ENCODE results near the gene HAND2.

Gene HAND2

GRCh38 chr4:173529477-173530325 is at the start of gene HAND2:
Gene HAND2, minus strand, starts transcription at chr4:173530229. Its CDS starts 940 bp downstream, at chr4:173529289.
- TF ChIP-seq MAX (IDR thresholded peaks at IDR 0.05) (peak; percentile 57), TEAD4 (IDR thresholded peaks at IDR 0.05) (no peak), CEBPB (IDR thresholded peaks at IDR 0.05) (no peak)
- TF ChIP-seq, protein P1, sequence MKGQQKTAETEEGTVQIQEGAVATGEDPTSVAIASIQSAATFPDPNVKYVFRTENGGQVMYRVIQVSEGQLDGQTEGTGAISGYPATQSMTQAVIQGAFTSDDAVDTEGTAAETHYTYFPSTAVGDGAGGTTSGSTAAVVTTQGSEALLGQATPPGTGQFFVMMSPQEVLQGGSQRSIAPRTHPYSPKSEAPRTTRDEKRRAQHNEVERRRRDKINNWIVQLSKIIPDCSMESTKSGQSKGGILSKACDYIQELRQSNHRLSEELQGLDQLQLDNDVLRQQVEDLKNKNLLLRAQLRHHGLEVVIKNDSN (IDR thresholded peaks at IDR 0.05), result no peak

- no peak for TF ChIP-seq MAX (IDR thresholded peaks at IDR 0.05)
- no peak for TF ChIP-seq NFIC (IDR thresholded peaks at IDR 0.05)
- no peak for TF ChIP-seq RAD21 (IDR thresholded peaks at IDR 0.05; ENCODE audit: low read depth)
- TF ChIP-seq, protein P1 (IDR thresholded peaks at IDR 0.05), result no peak
- no peak for TF ChIP-seq TEAD4 (IDR thresholded peaks at IDR 0.05)
- no peak for TF ChIP-seq CREB1 (IDR thresholded peaks at IDR 0.05; ENCODE audit: low read depth)
- TF ChIP-seq TCF12 (IDR thresholded peaks at IDR 0.05; ENCODE audit: low read depth), result no peak
- no peak for TF ChIP-seq EP300 (IDR thresholded peaks at IDR 0.05; ENCODE audit: borderline replicate concordance)
- TF ChIP-seq TAF1 (IDR thresholded peaks at IDR 0.05; ENCODE audit: low read depth), result no peak
- TF ChIP-seq FOXM1 (IDR thresholded peaks at IDR 0.05; ENCODE audit: borderline replicate concordance, low read depth), result no peak
- TF ChIP-seq EGR1 (IDR thresholded peaks at IDR 0.05), result no peak
- no peak for TF ChIP-seq YY1 (IDR thresholded peaks at IDR 0.05; ENCODE audit: low read depth)
- TF ChIP-seq, protein P2, sequence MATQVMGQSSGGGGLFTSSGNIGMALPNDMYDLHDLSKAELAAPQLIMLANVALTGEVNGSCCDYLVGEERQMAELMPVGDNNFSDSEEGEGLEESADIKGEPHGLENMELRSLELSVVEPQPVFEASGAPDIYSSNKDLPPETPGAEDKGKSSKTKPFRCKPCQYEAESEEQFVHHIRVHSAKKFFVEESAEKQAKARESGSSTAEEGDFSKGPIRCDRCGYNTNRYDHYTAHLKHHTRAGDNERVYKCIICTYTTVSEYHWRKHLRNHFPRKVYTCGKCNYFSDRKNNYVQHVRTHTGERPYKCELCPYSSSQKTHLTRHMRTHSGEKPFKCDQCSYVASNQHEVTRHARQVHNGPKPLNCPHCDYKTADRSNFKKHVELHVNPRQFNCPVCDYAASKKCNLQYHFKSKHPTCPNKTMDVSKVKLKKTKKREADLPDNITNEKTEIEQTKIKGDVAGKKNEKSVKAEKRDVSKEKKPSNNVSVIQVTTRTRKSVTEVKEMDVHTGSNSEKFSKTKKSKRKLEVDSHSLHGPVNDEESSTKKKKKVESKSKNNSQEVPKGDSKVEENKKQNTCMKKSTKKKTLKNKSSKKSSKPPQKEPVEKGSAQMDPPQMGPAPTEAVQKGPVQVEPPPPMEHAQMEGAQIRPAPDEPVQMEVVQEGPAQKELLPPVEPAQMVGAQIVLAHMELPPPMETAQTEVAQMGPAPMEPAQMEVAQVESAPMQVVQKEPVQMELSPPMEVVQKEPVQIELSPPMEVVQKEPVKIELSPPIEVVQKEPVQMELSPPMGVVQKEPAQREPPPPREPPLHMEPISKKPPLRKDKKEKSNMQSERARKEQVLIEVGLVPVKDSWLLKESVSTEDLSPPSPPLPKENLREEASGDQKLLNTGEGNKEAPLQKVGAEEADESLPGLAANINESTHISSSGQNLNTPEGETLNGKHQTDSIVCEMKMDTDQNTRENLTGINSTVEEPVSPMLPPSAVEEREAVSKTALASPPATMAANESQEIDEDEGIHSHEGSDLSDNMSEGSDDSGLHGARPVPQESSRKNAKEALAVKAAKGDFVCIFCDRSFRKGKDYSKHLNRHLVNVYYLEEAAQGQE (IDR thresholded peaks at IDR 0.05; ENCODE audit: low read depth), result no peak
Observed at GRCh38 chr4:173578956-173579355, 48.9 kb upstream of the HAND2 start.

- TF ChIP-seq TEAD4 (IDR thresholded peaks at IDR 0.05) (no peak), CREB1 (IDR thresholded peaks at IDR 0.05; ENCODE audit: low read depth) (no peak), ZBTB7A (IDR thresholded peaks at IDR 0.05; ENCODE audit: low read depth) (no peak), RAD21 (IDR thresholded peaks at IDR 0.05; ENCODE audit: low read depth) (no peak), EGR1 (IDR thresholded peaks at IDR 0.05) (no peak), EP300 (IDR thresholded peaks at IDR 0.05; ENCODE audit: borderline replicate concordance) (no peak), TCF12 (IDR thresholded peaks at IDR 0.05; ENCODE audit: low read depth) (no peak), TAF1 (IDR thresholded peaks at IDR 0.05; ENCODE audit: low read depth) (no peak), FOXM1 (IDR thresholded peaks at IDR 0.05; ENCODE audit: borderline replicate concordance, low read depth) (no peak)
- TF ChIP-seq, protein P1 (IDR thresholded peaks at IDR 0.05), result no peak
Observed at GRCh38 chr4:173577963-173578362, 47.9 kb upstream of the HAND2 start.

DNA sequence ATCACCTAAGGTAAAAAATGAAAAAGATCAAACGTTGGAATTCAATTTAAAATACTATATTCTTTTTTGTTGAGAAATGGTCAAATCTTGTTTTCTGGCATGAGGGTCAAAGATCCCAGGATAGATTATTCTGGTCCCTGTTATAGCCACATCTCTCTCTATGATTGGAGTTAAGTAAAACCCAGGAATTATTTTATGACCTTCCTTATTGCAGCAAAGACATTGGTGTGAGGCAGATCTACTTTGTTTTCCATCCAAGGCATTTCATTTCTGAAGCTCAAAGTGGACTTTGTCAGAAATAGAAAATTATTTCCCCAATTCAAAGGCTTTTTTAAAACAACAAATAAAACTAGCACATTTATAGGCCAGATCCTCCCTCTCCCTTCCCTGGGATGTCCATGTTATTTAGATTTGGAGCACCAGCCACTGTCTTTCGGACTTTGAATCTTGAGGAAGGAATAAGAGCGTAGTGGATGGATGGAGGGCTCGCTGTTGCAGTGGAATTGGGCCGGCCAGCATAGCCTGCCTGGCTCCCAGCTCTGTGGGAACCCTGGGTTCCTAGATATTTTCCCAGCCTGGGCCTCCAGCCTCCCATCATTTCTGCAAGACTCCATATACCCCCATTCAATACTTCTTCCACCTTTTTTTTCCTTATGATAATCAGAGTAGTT is 45.6 kb upstream of the HAND2 start:
- TF ChIP-seq CREB1 (IDR thresholded peaks at IDR 0.05; ENCODE audit: low read depth) (no peak), NFIC (IDR thresholded peaks at IDR 0.05) (no peak), YY1 (IDR thresholded peaks at IDR 0.05; ENCODE audit: low read depth) (no peak), EGR1 (IDR thresholded peaks at IDR 0.05) (no peak), RAD21 (IDR thresholded peaks at IDR 0.05; ENCODE audit: low read depth) (no peak), CEBPB (IDR thresholded peaks at IDR 0.05) (no peak), FOXM1 (IDR thresholded peaks at IDR 0.05; ENCODE audit: borderline replicate concordance, low read depth) (no peak)
- TF ChIP-seq, protein P1 (IDR thresholded peaks at IDR 0.05), result no peak

GRCh38 chr4:173573725-173574124 is 43.7 kb upstream of the HAND2 start:
- TF ChIP-seq CEBPB (IDR thresholded peaks at IDR 0.05) (no peak), MAX (IDR thresholded peaks at IDR 0.05) (no peak), TAF1 (IDR thresholded peaks at IDR 0.05; ENCODE audit: low read depth) (no peak), TEAD4 (IDR thresholded peaks at IDR 0.05) (no peak), CREB1 (IDR thresholded peaks at IDR 0.05; ENCODE audit: low read depth) (no peak), ZBTB7A (IDR thresholded peaks at IDR 0.05; ENCODE audit: low read depth) (no peak), YY1 (IDR thresholded peaks at IDR 0.05; ENCODE audit: low read depth) (no peak), RAD21 (IDR thresholded peaks at IDR 0.05; ENCODE audit: low read depth) (no peak), TCF12 (IDR thresholded peaks at IDR 0.05; ENCODE audit: low read depth) (no peak), NFIC (IDR thresholded peaks at IDR 0.05) (no peak), EP300 (IDR thresholded peaks at IDR 0.05; ENCODE audit: borderline replicate concordance) (no peak), EGR1 (IDR thresholded peaks at IDR 0.05) (no peak), FOXM1 (IDR thresholded peaks at IDR 0.05; ENCODE audit: borderline replicate concordance, low read depth) (no peak)
- TF ChIP-seq, protein P2 (IDR thresholded peaks at IDR 0.05; ENCODE audit: low read depth), result no peak
- TF ChIP-seq, protein P1 (IDR thresholded peaks at IDR 0.05), result no peak

Measured in Ishikawa (cell line).